K562 (cell line): ENCODE data around the gene PRTN3. TPM values are rescaled to one million over a fixed set of nuclear protein-coding genes. Genes with fewer than 3 reads are reported as not detected.

Source experiments
- NBN ChIP-seq: fragments of 450-650 bp; IDR thresholded peaks from 2 replicates; pipeline ENCODE4 v1.6.1; 2016; ENCODE audit warnings: low read depth, mild to moderate bottlenecking
- NR2F6 ChIP-seq: fragments of 450-650 bp; formaldehyde crosslinking; IDR thresholded peaks from 2 replicates; pipeline ENCODE4 v1.4.0; 2020; ENCODE audit warnings: mild to moderate bottlenecking
- PHF8 ChIP-seq: fragments of 200-600 bp; sonication (generic); IDR thresholded peaks from 2 replicates; pipeline ENCODE4 v1.6.1; 2012; ENCODE audit warnings: mixed run types, mild to moderate bottlenecking, inconsistent platforms, low read length, moderate library complexity, borderline replicate concordance
- RAD51 ChIP-seq: fragments of 450-650 bp; IDR thresholded peaks from 2 replicates; pipeline ENCODE4 v1.7.1; 2016; ENCODE audit warnings: low read depth, mild to moderate bottlenecking, borderline replicate concordance
- RBM14 ChIP-seq: fragments of 200-400 bp; formaldehyde crosslinking; IDR thresholded peaks from 2 replicates; pipeline ENCODE4 v1.6.1; 2018; ENCODE audit warnings: low read depth, mild to moderate bottlenecking, low read length, moderate library complexity, borderline replicate concordance; ENCODE audit not compliant: insufficient read depth
- ZNF785 ChIP-seq: fragments of 250-450 bp; sonication (Bioruptor Pico); IDR thresholded peaks from 2 replicates; pipeline ENCODE4 v1.4.0; 2020; ENCODE audit warnings: mild to moderate bottlenecking
- polyA plus RNA-seq, 8 experiments: library from polyadenylated mRNA; depleted of rRNA in 4 of 8; stranded (reverse) in 5 of 8; unstranded in 3 of 8; fragments of >200 nt; fragmentation: Nextera tagmentation in 2 of 8; fragmentation: Illumina TruSeq in 1 of 8; extraction: Ambion mirVana in 2 of 8; extraction: Trizol in 1 of 8; gene quantifications; 2 replicates each; pipeline versions ENCODE4 v1.2.1 to v1.2.3, GENCODE V29; 2011 to 2014; ENCODE audit warnings: inconsistent platforms in 1 of 8, missing spikeins in 1 of 8
- total RNA-seq, 7 experiments: library from RNA; depleted of rRNA in 6 of 7; stranded (reverse); fragments of >200 nt in 6 of 7; fragmentation: Illumina TruSeq in 2 of 7; extraction: Trizol in 2 of 7; gene quantifications; 2 replicates each; pipeline versions ENCODE4 v1.2.1 to v1.2.3, GENCODE V29; 2011 to 2021; ENCODE audit warnings: low replicate concordance in 1 of 7
- TF ChIP-seq, protein P1 (sequence below), 2 experiments: fragments of 450-650 bp; IDR thresholded peaks; 2 replicates each; pipeline ENCODE4 v1.6.1; 2016; ENCODE audit warnings: mild to moderate bottlenecking in 2 of 2, borderline replicate concordance in 1 of 2, low read depth in 1 of 2, moderate library complexity in 1 of 2
- TF ChIP-seq, protein P2 (sequence below): fragments of 250-450 bp; sonication (Bioruptor Pico); IDR thresholded peaks from 2 replicates; pipeline ENCODE4 v1.5.1; 2021; ENCODE audit warnings: mild to moderate bottlenecking
- TF ChIP-seq, protein P3 (sequence below): fragments of 250-450 bp; sonication (Bioruptor Pico); IDR thresholded peaks from 2 replicates; pipeline ENCODE4 v1.8.0; 2021; ENCODE audit warnings: borderline replicate concordance, mild to moderate bottlenecking, moderate library complexity; ENCODE audit not compliant: poor library complexity, severe bottlenecking
- TF ChIP-seq, protein P4 (sequence below), 2 experiments: IDR thresholded peaks; 2 replicates each; pipeline ENCODE4 v1.6.1; 2012; ENCODE audit warnings: improper control_type of control experiment in 2 of 2, low read depth in 2 of 2, low read length in 2 of 2, borderline replicate concordance in 1 of 2
- TF ChIP-seq, protein P5 (sequence below), 2 experiments: fragments of 450-650 bp; IDR thresholded peaks; 2 replicates each; pipeline ENCODE4 v1.6.1; 2016

Gene PRTN3
- total and polyA plus RNA-seq, 9 of the 15 experiments (the other 6 are each of a cell fraction or from before 2014, with no cell fraction given): 0.14 to 0.86 (median 0.43) TPM; not detected in 3

DNA sequence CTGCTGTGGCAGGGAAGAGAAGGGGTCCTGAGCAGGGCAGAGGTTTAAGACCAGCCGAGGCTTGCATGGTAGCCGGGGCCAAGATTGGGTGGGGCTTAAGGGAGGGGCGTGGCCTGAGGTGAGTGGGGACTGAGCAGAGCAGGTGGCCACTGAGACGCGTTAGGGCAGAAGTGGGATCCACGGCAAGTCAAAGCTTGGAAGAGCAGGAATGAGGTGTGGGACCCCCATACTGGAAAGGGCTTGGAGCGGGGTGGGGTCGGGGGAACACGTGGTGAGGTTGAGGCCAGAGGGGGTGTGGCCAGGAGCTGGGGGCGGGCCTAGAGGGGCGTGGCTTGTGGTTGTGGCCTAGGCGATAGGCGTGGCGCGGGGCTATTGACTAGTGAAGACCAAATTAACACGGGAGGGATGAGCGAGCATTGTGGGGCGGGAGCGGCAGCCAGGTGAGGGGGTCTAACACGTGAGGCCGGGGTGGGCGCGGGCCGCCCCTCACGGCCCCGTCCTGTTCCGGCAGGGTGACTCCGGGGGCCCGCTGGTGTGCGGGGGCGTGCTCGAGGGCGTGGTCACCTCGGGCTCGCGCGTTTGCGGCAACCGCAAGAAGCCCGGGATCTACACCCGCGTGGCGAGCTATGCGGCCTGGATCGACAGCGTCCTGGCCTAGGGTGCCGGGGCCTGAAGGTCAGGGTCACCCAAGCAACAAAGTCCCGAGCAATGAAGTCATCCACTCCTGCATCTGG, 21.9 kb downstream of the PRTN3 start (continued):
- TF ChIP-seq, protein P1, sequence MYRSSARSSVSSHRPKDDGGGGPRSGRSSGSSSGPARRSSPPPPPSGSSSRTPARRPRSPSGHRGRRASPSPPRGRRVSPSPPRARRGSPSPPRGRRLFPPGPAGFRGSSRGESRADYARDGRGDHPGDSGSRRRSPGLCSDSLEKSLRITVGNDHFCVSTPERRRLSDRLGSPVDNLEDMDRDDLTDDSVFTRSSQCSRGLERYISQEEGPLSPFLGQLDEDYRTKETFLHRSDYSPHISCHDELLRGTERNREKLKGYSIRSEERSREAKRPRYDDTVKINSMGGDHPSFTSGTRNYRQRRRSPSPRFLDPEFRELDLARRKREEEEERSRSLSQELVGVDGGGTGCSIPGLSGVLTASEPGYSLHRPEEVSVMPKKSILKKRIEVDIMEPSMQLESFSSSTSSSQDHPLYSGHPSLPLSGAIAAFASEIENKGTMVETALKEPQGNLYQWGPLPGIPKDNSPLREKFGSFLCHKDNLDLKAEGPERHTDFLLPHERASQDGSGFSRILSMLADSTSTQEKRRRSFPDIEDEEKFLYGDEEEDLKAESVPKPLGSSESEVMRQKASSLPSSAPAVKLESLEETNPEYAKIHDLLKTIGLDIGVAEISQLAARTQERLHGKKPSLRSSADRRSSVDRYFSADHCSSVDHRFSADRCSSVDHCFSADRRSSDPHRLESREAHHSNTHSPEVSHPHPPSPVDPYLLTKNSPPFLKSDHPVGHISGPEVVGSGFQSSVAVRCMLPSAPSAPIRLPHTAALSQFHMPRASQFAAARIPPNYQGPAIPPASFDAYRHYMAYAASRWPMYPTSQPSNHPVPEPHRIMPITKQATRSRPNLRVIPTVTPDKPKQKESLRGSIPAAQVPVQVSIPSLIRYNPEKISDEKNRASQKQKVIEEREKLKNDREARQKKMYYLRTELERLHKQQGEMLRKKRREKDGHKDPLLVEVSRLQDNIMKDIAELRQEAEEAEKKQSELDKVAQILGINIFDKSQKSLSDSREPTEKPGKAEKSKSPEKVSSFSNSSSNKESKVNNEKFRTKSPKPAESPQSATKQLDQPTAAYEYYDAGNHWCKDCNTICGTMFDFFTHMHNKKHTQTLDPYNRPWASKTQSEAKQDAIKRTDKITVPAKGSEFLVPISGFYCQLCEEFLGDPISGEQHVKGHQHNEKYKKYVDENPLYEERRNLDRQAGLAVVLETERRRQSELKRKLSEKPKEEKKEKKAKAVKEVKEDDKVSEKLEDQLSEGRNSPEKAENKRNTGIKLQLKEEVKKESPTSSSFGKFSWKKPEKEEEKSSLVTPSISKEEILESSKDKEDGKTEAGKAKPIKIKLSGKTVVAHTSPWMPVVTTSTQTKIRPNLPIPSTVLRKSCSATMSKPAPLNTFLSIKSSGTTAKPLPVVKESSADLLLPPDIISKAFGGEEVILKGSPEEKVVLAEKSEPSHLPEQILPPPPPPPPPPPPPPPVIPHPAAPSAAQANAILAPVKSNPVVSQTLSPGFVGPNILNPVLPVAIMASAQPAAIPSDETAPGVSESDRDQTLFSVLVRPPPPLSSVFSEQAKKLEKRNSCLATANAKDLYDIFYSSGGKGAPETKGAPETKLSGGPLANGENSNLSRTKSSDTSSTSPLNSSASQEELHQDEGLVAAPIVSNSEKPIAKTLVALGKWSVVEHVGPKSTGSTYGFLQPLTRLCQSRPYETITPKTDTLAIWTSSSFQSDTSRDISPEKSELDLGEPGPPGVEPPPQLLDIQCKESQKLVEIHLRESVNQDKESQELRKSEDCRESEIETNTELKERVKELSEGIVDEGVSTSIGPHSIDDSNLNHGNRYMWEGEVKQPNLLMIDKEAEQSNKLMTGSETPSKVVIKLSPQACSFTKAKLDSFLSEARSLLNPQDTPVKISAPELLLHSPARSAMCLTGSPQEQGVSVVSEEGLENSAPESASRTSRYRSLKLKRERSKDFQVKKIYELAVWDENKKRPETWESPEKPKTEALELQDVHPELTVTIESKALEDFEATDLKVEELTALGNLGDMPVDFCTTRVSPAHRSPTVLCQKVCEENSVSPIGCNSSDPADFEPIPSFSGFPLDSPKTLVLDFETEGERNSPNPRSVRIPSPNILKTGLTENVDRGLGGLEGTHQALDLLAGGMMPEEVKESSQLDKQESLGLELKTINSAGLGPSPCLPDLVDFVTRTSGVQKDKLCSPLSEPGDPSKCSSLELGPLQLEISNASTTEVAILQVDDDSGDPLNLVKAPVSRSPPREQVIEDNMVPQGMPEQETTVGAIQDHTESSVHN (IDR thresholded peaks at IDR 0.05; ENCODE audit: borderline replicate concordance in 1 of 2, low read depth in 1 of 2): no peak
- TF ChIP-seq NR2F6 (CRISPR knock-in tag) (no peak), RBM14 (no peak), NBN (peak; percentile 54; the same call in 1 of the 2 replicates), RAD51 (peak; percentile 77), ZNF785 (CRISPR knock-in tag) (no peak), PHF8 (peak; percentile 16; the same call in 1 of the 2 replicates)
- TF ChIP-seq, protein P2, sequence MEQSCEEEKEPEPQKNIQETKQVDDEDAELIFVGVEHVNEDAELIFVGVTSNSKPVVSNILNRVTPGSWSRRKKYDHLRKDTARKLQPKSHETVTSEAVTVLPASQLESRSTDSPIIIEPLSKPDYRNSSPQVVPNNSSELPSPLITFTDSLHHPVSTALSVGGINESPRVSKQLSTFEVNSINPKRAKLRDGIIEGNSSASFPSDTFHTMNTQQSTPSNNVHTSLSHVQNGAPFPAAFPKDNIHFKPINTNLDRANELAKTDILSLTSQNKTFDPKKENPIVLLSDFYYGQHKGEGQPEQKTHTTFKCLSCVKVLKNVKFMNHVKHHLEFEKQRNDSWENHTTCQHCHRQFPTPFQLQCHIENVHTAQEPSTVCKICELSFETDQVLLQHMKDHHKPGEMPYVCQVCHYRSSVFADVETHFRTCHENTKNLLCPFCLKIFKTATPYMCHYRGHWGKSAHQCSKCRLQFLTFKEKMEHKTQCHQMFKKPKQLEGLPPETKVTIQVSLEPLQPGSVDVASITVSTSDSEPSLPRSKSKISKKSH (CRISPR knock-in tag): no peak
- TF ChIP-seq, protein P3, sequence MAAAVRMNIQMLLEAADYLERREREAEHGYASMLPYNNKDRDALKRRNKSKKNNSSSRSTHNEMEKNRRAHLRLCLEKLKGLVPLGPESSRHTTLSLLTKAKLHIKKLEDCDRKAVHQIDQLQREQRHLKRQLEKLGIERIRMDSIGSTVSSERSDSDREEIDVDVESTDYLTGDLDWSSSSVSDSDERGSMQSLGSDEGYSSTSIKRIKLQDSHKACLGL (CRISPR knock-in tag): no peak
- TF ChIP-seq, protein P4, sequence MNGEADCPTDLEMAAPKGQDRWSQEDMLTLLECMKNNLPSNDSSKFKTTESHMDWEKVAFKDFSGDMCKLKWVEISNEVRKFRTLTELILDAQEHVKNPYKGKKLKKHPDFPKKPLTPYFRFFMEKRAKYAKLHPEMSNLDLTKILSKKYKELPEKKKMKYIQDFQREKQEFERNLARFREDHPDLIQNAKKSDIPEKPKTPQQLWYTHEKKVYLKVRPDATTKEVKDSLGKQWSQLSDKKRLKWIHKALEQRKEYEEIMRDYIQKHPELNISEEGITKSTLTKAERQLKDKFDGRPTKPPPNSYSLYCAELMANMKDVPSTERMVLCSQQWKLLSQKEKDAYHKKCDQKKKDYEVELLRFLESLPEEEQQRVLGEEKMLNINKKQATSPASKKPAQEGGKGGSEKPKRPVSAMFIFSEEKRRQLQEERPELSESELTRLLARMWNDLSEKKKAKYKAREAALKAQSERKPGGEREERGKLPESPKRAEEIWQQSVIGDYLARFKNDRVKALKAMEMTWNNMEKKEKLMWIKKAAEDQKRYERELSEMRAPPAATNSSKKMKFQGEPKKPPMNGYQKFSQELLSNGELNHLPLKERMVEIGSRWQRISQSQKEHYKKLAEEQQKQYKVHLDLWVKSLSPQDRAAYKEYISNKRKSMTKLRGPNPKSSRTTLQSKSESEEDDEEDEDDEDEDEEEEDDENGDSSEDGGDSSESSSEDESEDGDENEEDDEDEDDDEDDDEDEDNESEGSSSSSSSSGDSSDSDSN (IDR thresholded peaks at IDR 0.05; ENCODE audit: borderline replicate concordance in 1 of 2, low read depth in 2 of 2, low read length in 2 of 2): no peak
- TF ChIP-seq, protein P5, sequence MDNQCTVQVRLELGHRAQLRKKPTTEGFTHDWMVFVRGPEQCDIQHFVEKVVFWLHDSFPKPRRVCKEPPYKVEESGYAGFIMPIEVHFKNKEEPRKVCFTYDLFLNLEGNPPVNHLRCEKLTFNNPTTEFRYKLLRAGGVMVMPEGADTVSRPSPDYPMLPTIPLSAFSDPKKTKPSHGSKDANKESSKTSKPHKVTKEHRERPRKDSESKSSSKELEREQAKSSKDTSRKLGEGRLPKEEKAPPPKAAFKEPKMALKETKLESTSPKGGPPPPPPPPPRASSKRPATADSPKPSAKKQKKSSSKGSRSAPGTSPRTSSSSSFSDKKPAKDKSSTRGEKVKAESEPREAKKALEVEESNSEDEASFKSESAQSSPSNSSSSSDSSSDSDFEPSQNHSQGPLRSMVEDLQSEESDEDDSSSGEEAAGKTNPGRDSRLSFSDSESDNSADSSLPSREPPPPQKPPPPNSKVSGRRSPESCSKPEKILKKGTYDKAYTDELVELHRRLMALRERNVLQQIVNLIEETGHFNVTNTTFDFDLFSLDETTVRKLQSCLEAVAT (IDR thresholded peaks at IDR 0.05): 0 out of 4 replicates have a peak, but pooled peaks of 1 of the 2 experiments have one; percentile 17
